ENCODE results near the gene GET3.

DNA sequence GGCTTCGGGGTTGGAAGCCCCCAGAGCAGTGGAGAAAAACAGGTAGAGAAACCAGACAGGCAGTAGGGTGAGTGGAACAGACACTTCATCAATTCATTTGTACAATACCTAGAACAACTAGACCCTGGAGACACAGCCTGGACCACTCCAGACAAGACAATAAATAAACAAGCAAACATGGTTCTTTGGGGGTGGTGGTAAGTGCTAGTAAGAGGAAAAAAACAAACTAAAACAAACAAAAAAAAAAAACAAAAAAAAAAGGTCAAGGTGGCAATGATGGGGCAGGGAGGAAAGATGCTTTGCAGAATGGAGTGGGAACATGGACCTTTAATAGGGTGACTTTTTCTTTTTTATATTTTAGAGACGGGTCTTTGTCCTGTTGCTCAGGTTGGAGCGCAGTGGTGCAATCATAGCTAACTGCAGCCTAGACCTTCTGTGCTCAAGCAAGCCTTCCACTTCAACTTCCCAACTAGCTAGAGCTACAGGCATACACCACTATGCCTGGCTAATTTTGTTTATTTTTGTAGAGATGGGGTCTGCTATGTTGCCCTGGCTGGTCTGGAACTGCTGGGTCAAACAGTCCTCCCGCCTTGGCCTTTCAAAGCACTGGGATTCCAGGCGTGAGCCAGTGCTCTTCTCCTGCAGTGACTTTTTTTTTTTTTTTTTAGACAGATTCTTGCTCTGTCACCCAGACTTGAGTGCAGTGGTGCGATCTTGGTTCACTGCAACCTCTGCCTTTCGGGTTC is 57.1 kb downstream of the GET3 start:
- no peak; the same call in 1 of the 2 replicates for TF ChIP-seq POLR2AphosphoS5 (IDR thresholded peaks at IDR 0.05; ENCODE audit: low read depth, low read length)
- TF ChIP-seq SIN3A (IDR thresholded peaks at IDR 0.05; ENCODE audit: borderline replicate concordance, insufficient read depth, low read depth, low read length), result no peak
- TF ChIP-seq, protein P1, sequence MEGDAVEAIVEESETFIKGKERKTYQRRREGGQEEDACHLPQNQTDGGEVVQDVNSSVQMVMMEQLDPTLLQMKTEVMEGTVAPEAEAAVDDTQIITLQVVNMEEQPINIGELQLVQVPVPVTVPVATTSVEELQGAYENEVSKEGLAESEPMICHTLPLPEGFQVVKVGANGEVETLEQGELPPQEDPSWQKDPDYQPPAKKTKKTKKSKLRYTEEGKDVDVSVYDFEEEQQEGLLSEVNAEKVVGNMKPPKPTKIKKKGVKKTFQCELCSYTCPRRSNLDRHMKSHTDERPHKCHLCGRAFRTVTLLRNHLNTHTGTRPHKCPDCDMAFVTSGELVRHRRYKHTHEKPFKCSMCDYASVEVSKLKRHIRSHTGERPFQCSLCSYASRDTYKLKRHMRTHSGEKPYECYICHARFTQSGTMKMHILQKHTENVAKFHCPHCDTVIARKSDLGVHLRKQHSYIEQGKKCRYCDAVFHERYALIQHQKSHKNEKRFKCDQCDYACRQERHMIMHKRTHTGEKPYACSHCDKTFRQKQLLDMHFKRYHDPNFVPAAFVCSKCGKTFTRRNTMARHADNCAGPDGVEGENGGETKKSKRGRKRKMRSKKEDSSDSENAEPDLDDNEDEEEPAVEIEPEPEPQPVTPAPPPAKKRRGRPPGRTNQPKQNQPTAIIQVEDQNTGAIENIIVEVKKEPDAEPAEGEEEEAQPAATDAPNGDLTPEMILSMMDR (IDR thresholded peaks at IDR 0.05), result no peak

All from Panc1 (cell line).